Activated T-helper 2 cell treated with anti-CD3 and anti-CD28 coated beads, Interferon-gamma antibody, Interleukin-2, Interleukin-4, amounts not matched to agents 10 μg/mL and 5 μg/mL and 100 μg/mL, durations not matched to agents 14 hours and 24 hours and 36 hours (primary cell): ENCODE data around the gene SPATA25. TPM values are rescaled to one million over a fixed set of nuclear protein-coding genes. Genes with fewer than 3 reads are reported as not detected.

ENCODE experiments used
- DNase-seq: peaks from one replicate; pipeline ENCODE4 v3.0.0; 2021; ENCODE audit warnings: low spot score
- H3K27ac Mint-ChIP-seq: one replicate; pipeline ENCODE4 v1.8.0; 2021; ENCODE audit warnings: mixed read lengths
- H3K27me3 Mint-ChIP-seq: one replicate; pipeline ENCODE4 v1.8.0; 2021; ENCODE audit warnings: low read depth, mixed read lengths
- H3K36me3 Mint-ChIP-seq: one replicate; pipeline ENCODE4 v1.8.0; 2021; ENCODE audit warnings: low read depth, mixed read lengths
- H3K4me1 Mint-ChIP-seq: one replicate; pipeline ENCODE4 v1.8.0; 2021; ENCODE audit warnings: low read depth, mixed read lengths
- H3K4me3 Mint-ChIP-seq: one replicate; pipeline ENCODE4 v1.8.0; 2021; ENCODE audit warnings: low read depth, mild to moderate bottlenecking, moderate library complexity, mixed read lengths
- H3K9me3 Mint-ChIP-seq: one replicate; pipeline ENCODE4 v1.8.0; 2021; ENCODE audit warnings: mixed read lengths
- intact Hi-C: fragments of 100-400 bp; cut with micrococcal nuclease; formaldehyde crosslinking; loops from one replicate; pipeline ENCODE4 v1.15.1; 2023
- total RNA-seq: library from RNA; stranded (reverse); gene quantifications from 2 replicates; pipeline ENCODE4 v1.2.3, GENCODE V29; 2022

The SPATA25 gene
- total RNA-seq, 1 donor from 2014 or later: 1.1 TPM

- no peak for DNase-seq
- intact Hi-C loops: no loop called here
- Mint-ChIP-seq H3K4me3 (no peak overlapping the region), H3K36me3 (no peaks in the 10 kb centered on the region), H3K27ac (no peak overlapping the region), H3K4me1 (peaks cover 5% of the 10 kb centered on the region), H3K9me3 (no peaks in the 10 kb centered on the region), H3K27me3 (peaks cover 35% of the 10 kb centered on the region)
These were observed 34.1 kb upstream of the SPATA25 start for GRCh38 chr20:45921337-45922189.

GRCh38 chr20:45920462-45921336, 33.3 kb upstream of the SPATA25 start:
- Mint-ChIP-seq H3K27me3 (peaks cover 40% of the 10 kb centered on the region), H3K36me3 (no peaks in the 10 kb centered on the region), H3K27ac (no peak overlapping the region), H3K4me1 (peaks cover 5% of the 10 kb centered on the region), H3K9me3 (no peaks in the 10 kb centered on the region), H3K4me3 (no peak overlapping the region)
- no peak for DNase-seq
- intact Hi-C loops: no loop called here

GRCh38 chr20:45919542-45920399, 32.3 kb upstream of the SPATA25 start:
- Mint-ChIP-seq H3K9me3 (no peaks in the 10 kb centered on the region), H3K27ac (no peak overlapping the region), H3K27me3 (peaks cover 37% of the 10 kb centered on the region), H3K4me3 (no peak overlapping the region), H3K4me1 (peaks cover 5% of the 10 kb centered on the region), H3K36me3 (no peaks in the 10 kb centered on the region)
- no peak for DNase-seq
- intact Hi-C loops: no loop called here

- no peaks in the 10 kb centered on the region for H3K9me3 Mint-ChIP-seq
- no peak overlapping the region for H3K27ac Mint-ChIP-seq
- H3K36me3 Mint-ChIP-seq: no peaks in the 10 kb centered on the region
- intact Hi-C loops: no loop called here
- H3K4me3 Mint-ChIP-seq: no peak overlapping the region
- peaks cover 5% of the 10 kb centered on the region for H3K4me1 Mint-ChIP-seq
- H3K27me3 Mint-ChIP-seq: peaks cover 41% of the 10 kb centered on the region
- no peak for DNase-seq
These were observed 31.5 kb upstream of the SPATA25 start for GRCh38 chr20:45918779-45919537.

- intact Hi-C loops: no loop called here
- no peak overlapping the region for H3K27ac Mint-ChIP-seq
- no peak overlapping the region for H3K4me3 Mint-ChIP-seq
- H3K4me1 Mint-ChIP-seq: peaks cover 5% of the 10 kb centered on the region
- DNase-seq: no peak
- H3K27me3 Mint-ChIP-seq: peaks cover 41% of the 10 kb centered on the region
- no peaks in the 10 kb centered on the region for H3K9me3 Mint-ChIP-seq
- no peaks in the 10 kb centered on the region for H3K36me3 Mint-ChIP-seq
These were observed 30.8 kb upstream of the SPATA25 start for GRCh38 chr20:45918182-45918737.

GRCh38 chr20:45917790-45918141, 30.3 kb upstream of the SPATA25 start:
- H3K4me1 Mint-ChIP-seq: peaks cover 6% of the 10 kb centered on the region
- no peak overlapping the region for H3K27ac Mint-ChIP-seq
- no peaks in the 10 kb centered on the region for H3K36me3 Mint-ChIP-seq
- no peaks in the 10 kb centered on the region for H3K9me3 Mint-ChIP-seq
- H3K4me3 Mint-ChIP-seq: no peak overlapping the region
- peaks cover 37% of the 10 kb centered on the region for H3K27me3 Mint-ChIP-seq
- DNase-seq: no peak
- intact Hi-C loops: no loop called here

- Mint-ChIP-seq H3K4me3 (peak overlapping the region; percentile 30), H3K4me1 (peaks cover 7% of the 10 kb centered on the region), H3K9me3 (no peaks in the 10 kb centered on the region), H3K27me3 (peaks cover 16% of the 10 kb centered on the region), H3K27ac (peak overlapping the region; percentile 60), H3K36me3 (no peaks in the 10 kb centered on the region)
- DNase-seq: no peak
- intact Hi-C loops: no loop called here
These were observed 25.7 kb upstream of the SPATA25 start for GRCh38 chr20:45913116-45913515.

GRCh38 chr20:45912344-45912682, 24.9 kb upstream of the SPATA25 start:
- no peak for DNase-seq
- Mint-ChIP-seq H3K36me3 (no peaks in the 10 kb centered on the region), H3K9me3 (no peaks in the 10 kb centered on the region), H3K4me1 (peaks cover 7% of the 10 kb centered on the region), H3K27ac (no peak overlapping the region), H3K27me3 (peaks cover 14% of the 10 kb centered on the region), H3K4me3 (peak overlapping the region; percentile 21)
- intact Hi-C loops: no loop called here

GRCh38 chr20:45911486-45912343, 24.3 kb upstream of the SPATA25 start, which contains the start of gene PLTP:
PLTP (minus strand) TSS chr20:45912155; CDS start chr20:45911452, 703 bp downstream.
- Mint-ChIP-seq H3K36me3 (no peaks in the 10 kb centered on the region), H3K27ac (peak within 1 kb of the TSS; percentile 53)
- intact Hi-C loops: loop anchor here (1.0 to 2.0 kb wide), 4 partner anchors 20 to 61 kb away; partner anchors contain the start of genes ACOT8, CTSA, NEURL2 and ZNF335

GRCh38 chr20:45910670-45911485, 23.5 kb upstream of the SPATA25 start:
- peak overlapping the region; percentile 85 for H3K27ac Mint-ChIP-seq

More at GRCh38 chr20:45911486-45912343, 24.3 kb upstream of the SPATA25 start, which contains the start of gene PLTP:
- Mint-ChIP-seq H3K4me3 (peak within 1 kb of the TSS; percentile 72), H3K4me1 (peaks cover 7% of the 10 kb centered on the region), H3K9me3 (no peaks in the 10 kb centered on the region), H3K27me3 (peaks cover 13% of the 10 kb centered on the region)
- DNase-seq: peak; percentile 16

More at GRCh38 chr20:45910670-45911485, 23.5 kb upstream of the SPATA25 start:
- intact Hi-C loops: loop anchor here (1.0 to 2.0 kb wide), 4 partner anchors 20 to 62 kb away; partner anchors contain the start of genes ACOT8, CTSA, NEURL2 and ZNF335
- H3K4me3 Mint-ChIP-seq: peak overlapping the region; percentile 72
- no peaks in the 10 kb centered on the region for H3K36me3 Mint-ChIP-seq
- H3K27me3 Mint-ChIP-seq: peaks cover 6% of the 10 kb centered on the region
- DNase-seq: peak; percentile 89
- no peaks in the 10 kb centered on the region for H3K9me3 Mint-ChIP-seq
- H3K4me1 Mint-ChIP-seq: peaks cover 7% of the 10 kb centered on the region
